ES-I3 (cell line): ENCODE measurements around the gene RCSD1.

ENCODE experiments used
- H3K36me3 ChIP-seq: 2 replicates; pipeline ENCODE4 v1.6.1; 2013; ENCODE audit warnings: mild to moderate bottlenecking, low read length, control low read depth, moderate library complexity; ENCODE audit not compliant: insufficient read depth
- H3K4me1 ChIP-seq: 2 replicates; pipeline ENCODE4 v1.6.1; 2013; ENCODE audit warnings: mild to moderate bottlenecking, control low read depth, low read length; ENCODE audit not compliant: insufficient read depth
- H3K9ac ChIP-seq: 2 replicates; pipeline ENCODE4 v1.6.1; 2013; ENCODE audit warnings: low read depth, mild to moderate bottlenecking, low read length, moderate library complexity
- H3K9me3 ChIP-seq: 2 replicates; pipeline ENCODE4 v1.6.1; 2013; ENCODE audit warnings: mild to moderate bottlenecking, low read length, moderate library complexity; ENCODE audit not compliant: control insufficient read depth, insufficient read depth

Gene RCSD1

GRCh38 chr1:167661527-167662426 lies 31.7 kb downstream of the RCSD1 start:
- Histone ChIP-seq H3K9ac (no peak overlapping the region), H3K4me1 (peaks cover 7% of the 10 kb centered on the region; the same call in 1 of the 2 replicates), H3K9me3 (no peaks in the 10 kb centered on the region), H3K36me3 (no peaks in the 10 kb centered on the region)

- Histone ChIP-seq H3K36me3 (no peaks in the 10 kb centered on the region), H3K9ac (no peak overlapping the region), H3K9me3 (no peaks in the 10 kb centered on the region), H3K4me1 (peaks cover 7% of the 10 kb centered on the region; the same call in 1 of the 2 replicates)
Observed at GRCh38 chr1:167663002-167663772, 33.2 kb downstream of the RCSD1 start.

- no peaks in the 10 kb centered on the region for H3K36me3 ChIP-seq
- no peak overlapping the region for H3K9ac ChIP-seq
- peaks cover 19% of the 10 kb centered on the region; the same call in 1 of the 2 replicates for H3K4me1 ChIP-seq
- H3K9me3 ChIP-seq, result no peaks in the 10 kb centered on the region
Observed at GRCh38 chr1:167665469-167665868, 35.4 kb downstream of the RCSD1 start.

- Histone ChIP-seq H3K9ac (no peak overlapping the region), H3K4me1 (peaks cover 19% of the 10 kb centered on the region; the same call in 1 of the 2 replicates), H3K9me3 (no peaks in the 10 kb centered on the region), H3K36me3 (no peaks in the 10 kb centered on the region)
Observed at GRCh38 chr1:167666416-167666815, 36.4 kb downstream of the RCSD1 start.

- Histone ChIP-seq H3K4me1 (peaks cover 19% of the 10 kb centered on the region; the same call in 1 of the 2 replicates), H3K36me3 (no peaks in the 10 kb centered on the region), H3K9ac (no peak overlapping the region), H3K9me3 (no peaks in the 10 kb centered on the region)
Observed at GRCh38 chr1:167667536-167667935, 37.5 kb downstream of the RCSD1 start.

- Histone ChIP-seq H3K36me3 (no peaks in the 10 kb centered on the region), H3K9ac (no peak overlapping the region), H3K9me3 (no peaks in the 10 kb centered on the region), H3K4me1 (peaks cover 15% of the 10 kb centered on the region; the same call in 1 of the 2 replicates)
Observed at GRCh38 chr1:167668108-167668507, 38.1 kb downstream of the RCSD1 start.

GRCh38 chr1:167669209-167670124 lies 39.4 kb downstream of the RCSD1 start:
- no peaks in the 10 kb centered on the region for H3K36me3 ChIP-seq
- no peak overlapping the region for H3K9ac ChIP-seq
- H3K9me3 ChIP-seq, result no peaks in the 10 kb centered on the region
- H3K4me1 ChIP-seq, result peaks cover 12% of the 10 kb centered on the region; the same call in 1 of the 2 replicates

GRCh38 chr1:167670563-167670962 lies 40.5 kb downstream of the RCSD1 start:
- Histone ChIP-seq H3K4me1 (peaks cover 12% of the 10 kb centered on the region; the same call in 1 of the 2 replicates), H3K36me3 (no peaks in the 10 kb centered on the region), H3K9ac (no peak overlapping the region), H3K9me3 (no peaks in the 10 kb centered on the region)

GRCh38 chr1:167671727-167672511 lies 41.9 kb downstream of the RCSD1 start:
- no peaks in the 10 kb centered on the region for H3K36me3 ChIP-seq
- H3K9me3 ChIP-seq, result no peaks in the 10 kb centered on the region
- no peak overlapping the region for H3K9ac ChIP-seq
- peaks cover 12% of the 10 kb centered on the region; the same call in 1 of the 2 replicates for H3K4me1 ChIP-seq

GRCh38 chr1:167672831-167673230 lies 42.8 kb downstream of the RCSD1 start:
- Histone ChIP-seq H3K4me1 (peaks cover 18% of the 10 kb centered on the region), H3K9me3 (no peaks in the 10 kb centered on the region), H3K36me3 (no peaks in the 10 kb centered on the region), H3K9ac (no peak overlapping the region)

GRCh38 chr1:167673265-167673664 lies 43.2 kb downstream of the RCSD1 start:
- Histone ChIP-seq H3K9me3 (no peaks in the 10 kb centered on the region), H3K36me3 (no peaks in the 10 kb centered on the region), H3K4me1 (peaks cover 22% of the 10 kb centered on the region), H3K9ac (no peak overlapping the region)

- Histone ChIP-seq H3K9ac (no peak overlapping the region), H3K4me1 (peaks cover 20% of the 10 kb centered on the region), H3K36me3 (no peaks in the 10 kb centered on the region), H3K9me3 (no peaks in the 10 kb centered on the region)
Observed at GRCh38 chr1:167674156-167674555, 44.1 kb downstream of the RCSD1 start.

- no peaks in the 10 kb centered on the region for H3K36me3 ChIP-seq
Observed at GRCh38 chr1:167675440-167675839, 45.4 kb downstream of the RCSD1 start.

More at GRCh38 chr1:167675440-167675839, 45.4 kb downstream of the RCSD1 start:
- Histone ChIP-seq H3K9me3 (no peaks in the 10 kb centered on the region), H3K9ac (no peak overlapping the region), H3K4me1 (peaks cover 10% of the 10 kb centered on the region; the same call in 1 of the 2 replicates)
